Liver (tissue), 9 donors: ENCODE results near the gene CUEDC1. TPM values are rescaled to one million over a fixed set of nuclear protein-coding genes. Genes with fewer than 3 reads are reported as not detected.
"Not testable (repeated sequence)": the region's sequence is repeated elsewhere in the genome, so short reads cannot be mapped to it uniquely, and the experiment has no call there.

Experiments used
- DNase-seq: peaks from one replicate; pipeline ENCODE4 v3.0.0-alpha.2; 2017; ENCODE audit warnings: low spot score
- H3K27ac ChIP-seq, 2 donors: one replicate each; pipeline ENCODE4 v1.7.0; 2013; ENCODE audit warnings: inconsistent platforms in 2 of 2, low read length in 2 of 2, control low read depth in 1 of 2, low read depth in 1 of 2, mild to moderate bottlenecking in 1 of 2
- H3K27me3 ChIP-seq, 4 donors: one replicate each; pipeline versions ENCODE4 v1.6.1 to v1.7.0; 2013; ENCODE audit warnings: low read length in 3 of 4, inconsistent platforms in 1 of 4, mild to moderate bottlenecking in 1 of 4, moderate library complexity in 1 of 4; ENCODE audit not compliant: control insufficient read depth in 4 of 4, insufficient read depth in 4 of 4
- H3K36me3 ChIP-seq, 4 donors: one replicate each; pipeline versions ENCODE4 v1.6.1 to v1.7.0; 2013; ENCODE audit warnings: low read length in 3 of 4, mild to moderate bottlenecking in 3 of 4, low read depth in 1 of 4, moderate library complexity in 1 of 4; ENCODE audit not compliant: control insufficient read depth in 4 of 4, insufficient read depth in 3 of 4
- H3K4me1 ChIP-seq, 4 donors: one replicate each; pipeline versions ENCODE4 v1.6.1 to v1.7.0; 2013; ENCODE audit warnings: low read length in 3 of 4, mild to moderate bottlenecking in 3 of 4, moderate library complexity in 1 of 4; ENCODE audit not compliant: control insufficient read depth in 4 of 4, insufficient read depth in 4 of 4
- H3K4me3 ChIP-seq, 3 donors: one replicate each; pipeline versions ENCODE4 v1.6.1 to v1.7.0; 2013; ENCODE audit warnings: low read length in 3 of 3, control low read depth in 1 of 3, low read depth in 1 of 3, mild to moderate bottlenecking in 1 of 3
- H3K9ac ChIP-seq, 2 donors: one replicate each; pipeline ENCODE4 v1.7.0; 2013; ENCODE audit warnings: low read length in 2 of 2, mild to moderate bottlenecking in 2 of 2, moderate library complexity in 2 of 2, control low read depth in 1 of 2, low read depth in 1 of 2
- H3K9me3 ChIP-seq, 4 donors: one replicate each; pipeline versions ENCODE4 v1.6.1 to v1.7.0; 2013; ENCODE audit warnings: low read length in 3 of 4; ENCODE audit not compliant: control insufficient read depth in 4 of 4
- EGR1 ChIP-seq, 2 donors: IDR thresholded peaks; 2 replicates each; pipeline ENCODE4 v1.6.1; 2016 to 2018; ENCODE audit warnings: antibody characterized with exemption in 2 of 2, low read depth in 2 of 2
- FOXA1 ChIP-seq: IDR thresholded peaks from 2 replicates; pipeline ENCODE4 v1.6.1; 2016; ENCODE audit warnings: antibody characterized with exemption
- FOXA2 ChIP-seq: IDR thresholded peaks from 2 replicates; pipeline ENCODE4 v1.6.1; 2016; ENCODE audit warnings: antibody characterized with exemption
- GABPA ChIP-seq, 2 donors: IDR thresholded peaks in 1 of 2; conservative IDR thresholded peaks in 1 of 2; 2 replicates each; pipeline ENCODE4 v1.6.1; 2016; ENCODE audit warnings: antibody characterized with exemption in 2 of 2, mild to moderate bottlenecking in 1 of 2, moderate library complexity in 1 of 2
- HNF4A ChIP-seq, 2 donors: conservative IDR thresholded peaks; 2 replicates each; pipeline ENCODE4 v1.6.1; 2016; ENCODE audit warnings: antibody characterized with exemption in 2 of 2, mild to moderate bottlenecking in 2 of 2
- JUND ChIP-seq, 2 donors: IDR thresholded peaks; 2 replicates each; pipeline ENCODE4 v1.6.1; 2016; ENCODE audit warnings: antibody characterized with exemption in 2 of 2
- RAD21 ChIP-seq, 2 donors: IDR thresholded peaks; 2 replicates each; pipeline ENCODE4 v1.6.1; 2016; ENCODE audit warnings: antibody characterized with exemption in 2 of 2, mild to moderate bottlenecking in 2 of 2
- RXRA ChIP-seq, 2 donors: IDR thresholded peaks; 2 replicates each; pipeline ENCODE4 v1.6.1; 2017 to 2018; ENCODE audit warnings: antibody characterized with exemption in 2 of 2, mild to moderate bottlenecking in 1 of 2
- YY1 ChIP-seq: IDR thresholded peaks from 2 replicates; pipeline ENCODE4 v1.6.1; 2016; ENCODE audit warnings: antibody characterized with exemption, mild to moderate bottlenecking
- ZBTB33 ChIP-seq: IDR thresholded peaks from 2 replicates; pipeline ENCODE4 v1.6.1; 2016; ENCODE audit warnings: antibody characterized with exemption
- WGBS: extraction: QIAGEN DNeasy Blood & Tissue Kit; methylation state at CpG from one replicate; pipeline ENCODE4 v1.1.7; 2013; 5-methylcytosine and 5-hydroxymethylcytosine counted together
- polyA plus RNA-seq, 2 donors: library from polyadenylated mRNA; stranded (reverse) in 1 of 2; unstranded in 1 of 2; fragments of 200-250 nt in 1 of 2; fragments of >200 nt in 1 of 2; fragmentation: Nextera tagmentation in 1 of 2; extraction: Ambion mirVana in 1 of 2; gene quantifications; one replicate each; pipeline versions ENCODE4 v1.2.1 to v1.2.3, GENCODE V29; 2013 to 2015
- total RNA-seq, 2 donors: library from RNA; depleted of rRNA; stranded (reverse); fragments of >200 nt; gene quantifications; one replicate each; pipeline ENCODE4 v1.2.3, GENCODE V29; 2014
- TF ChIP-seq, protein P1 (sequence below): IDR thresholded peaks from 2 replicates; pipeline ENCODE4 v1.6.1; 2016; ENCODE audit warnings: antibody characterized with exemption, mild to moderate bottlenecking
- TF ChIP-seq, protein P2 (sequence below): IDR thresholded peaks from 2 replicates; pipeline ENCODE4 v1.6.1; 2016; ENCODE audit warnings: antibody characterized with exemption
- donor health status: healthy.
- donor health status: healthy.
- donor health status: healthy.
- donor health status: healthy.
- donor health status: healthy.

CUEDC1 gene
- total and polyA plus RNA-seq, 4 donors, result 2.6 to 4.9 (median 3.4) TPM

GRCh38 chr17:57975044-57975443, 19.8 kb upstream of the CUEDC1 start:
- H3K9ac ChIP-seq, result no peak overlapping the region
- peaks cover 7 to 46% (median 28%) of the 10 kb centered on the region in 4 donors for H3K36me3 ChIP-seq
- no peak overlapping the region for H3K27ac ChIP-seq
- no peaks in the 10 kb centered on the region for H3K27me3 ChIP-seq
- WGBS, result 24% methylated on average over 1 of the region's 1 CpG
- TF ChIP-seq ZBTB33, result no peak
- TF ChIP-seq JUND (IDR thresholded peaks at IDR 0.05), result peak in 1 of 2 donors; percentile 21
- TF ChIP-seq YY1, result peak; percentile 20
- TF ChIP-seq RAD21 (IDR thresholded peaks at IDR 0.05), result peak; percentile 37 to 41
- TF ChIP-seq, protein P1, sequence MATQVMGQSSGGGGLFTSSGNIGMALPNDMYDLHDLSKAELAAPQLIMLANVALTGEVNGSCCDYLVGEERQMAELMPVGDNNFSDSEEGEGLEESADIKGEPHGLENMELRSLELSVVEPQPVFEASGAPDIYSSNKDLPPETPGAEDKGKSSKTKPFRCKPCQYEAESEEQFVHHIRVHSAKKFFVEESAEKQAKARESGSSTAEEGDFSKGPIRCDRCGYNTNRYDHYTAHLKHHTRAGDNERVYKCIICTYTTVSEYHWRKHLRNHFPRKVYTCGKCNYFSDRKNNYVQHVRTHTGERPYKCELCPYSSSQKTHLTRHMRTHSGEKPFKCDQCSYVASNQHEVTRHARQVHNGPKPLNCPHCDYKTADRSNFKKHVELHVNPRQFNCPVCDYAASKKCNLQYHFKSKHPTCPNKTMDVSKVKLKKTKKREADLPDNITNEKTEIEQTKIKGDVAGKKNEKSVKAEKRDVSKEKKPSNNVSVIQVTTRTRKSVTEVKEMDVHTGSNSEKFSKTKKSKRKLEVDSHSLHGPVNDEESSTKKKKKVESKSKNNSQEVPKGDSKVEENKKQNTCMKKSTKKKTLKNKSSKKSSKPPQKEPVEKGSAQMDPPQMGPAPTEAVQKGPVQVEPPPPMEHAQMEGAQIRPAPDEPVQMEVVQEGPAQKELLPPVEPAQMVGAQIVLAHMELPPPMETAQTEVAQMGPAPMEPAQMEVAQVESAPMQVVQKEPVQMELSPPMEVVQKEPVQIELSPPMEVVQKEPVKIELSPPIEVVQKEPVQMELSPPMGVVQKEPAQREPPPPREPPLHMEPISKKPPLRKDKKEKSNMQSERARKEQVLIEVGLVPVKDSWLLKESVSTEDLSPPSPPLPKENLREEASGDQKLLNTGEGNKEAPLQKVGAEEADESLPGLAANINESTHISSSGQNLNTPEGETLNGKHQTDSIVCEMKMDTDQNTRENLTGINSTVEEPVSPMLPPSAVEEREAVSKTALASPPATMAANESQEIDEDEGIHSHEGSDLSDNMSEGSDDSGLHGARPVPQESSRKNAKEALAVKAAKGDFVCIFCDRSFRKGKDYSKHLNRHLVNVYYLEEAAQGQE, result peak; percentile 28
- peak; percentile 53 to 68 for TF ChIP-seq HNF4A (conservative IDR thresholded peaks at IDR 0.05)
- peak; percentile 97 for TF ChIP-seq FOXA1
- no peak for TF ChIP-seq EGR1 (IDR thresholded peaks at IDR 0.05; ENCODE audit: low read depth in 2 of 2)
- TF ChIP-seq RXRA (IDR thresholded peaks at IDR 0.05), result peak in 1 of 2 donors; percentile 43
- TF ChIP-seq FOXA2, result peak; percentile 99
- TF ChIP-seq, protein P2, sequence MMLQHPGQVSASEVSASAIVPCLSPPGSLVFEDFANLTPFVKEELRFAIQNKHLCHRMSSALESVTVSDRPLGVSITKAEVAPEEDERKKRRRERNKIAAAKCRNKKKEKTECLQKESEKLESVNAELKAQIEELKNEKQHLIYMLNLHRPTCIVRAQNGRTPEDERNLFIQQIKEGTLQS, result no peak
- no peaks in the 10 kb centered on the region for H3K9me3 ChIP-seq
- no peak overlapping the region for H3K4me3 ChIP-seq
- no peak for DNase-seq
- peaks cover 4 to 29% (median 21%) of the 10 kb centered on the region in 4 donors for H3K4me1 ChIP-seq

DNA sequence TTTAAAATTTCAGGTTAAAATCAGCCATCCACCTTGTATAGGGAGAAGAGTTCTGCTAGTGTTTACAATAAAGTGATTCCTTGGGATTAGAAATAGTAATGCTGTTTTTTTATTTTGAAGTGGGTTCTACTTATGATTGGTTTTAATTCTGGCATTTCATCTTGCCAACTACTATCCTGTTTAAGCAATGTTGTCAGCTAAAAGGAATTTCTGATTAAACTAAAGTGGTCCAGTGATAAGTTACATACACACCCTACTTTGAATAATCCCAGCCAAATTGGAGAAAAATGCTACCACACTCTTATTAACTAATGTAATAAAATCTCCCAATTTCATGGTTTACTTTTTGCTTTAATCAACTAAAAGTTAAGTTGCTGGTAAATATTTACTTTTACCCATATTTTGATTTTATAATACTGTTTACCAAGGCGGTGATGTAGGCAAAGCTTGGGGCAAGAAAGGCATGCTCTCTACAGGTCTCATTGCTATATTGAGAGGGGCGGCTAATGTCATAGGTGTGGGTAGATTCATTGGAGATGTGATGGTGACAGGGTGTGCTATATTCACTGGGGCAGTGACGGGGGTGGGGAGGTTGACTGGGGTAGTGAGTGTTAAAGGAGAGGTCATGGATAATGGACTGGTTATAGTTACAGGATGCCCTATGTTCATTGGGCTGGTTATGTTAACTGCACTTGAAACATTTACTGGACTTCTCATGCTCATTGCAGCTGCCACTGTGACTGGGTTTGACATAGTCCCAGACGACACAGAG, 19.0 kb upstream of the CUEDC1 start:
- not testable (repeated sequence) for H3K27me3 ChIP-seq, H3K27ac ChIP-seq, H3K4me3 ChIP-seq, H3K9ac ChIP-seq, H3K9me3 ChIP-seq, DNase-seq
- peaks cover 4 to 29% (median 21%) of the 10 kb centered on the region in 4 donors for H3K4me1 ChIP-seq
- H3K36me3 ChIP-seq, result peaks cover 7 to 39% (median 24%) of the 10 kb centered on the region in 4 donors
- 95% methylated on average over 4 of the region's 4 CpGs for WGBS

DNA sequence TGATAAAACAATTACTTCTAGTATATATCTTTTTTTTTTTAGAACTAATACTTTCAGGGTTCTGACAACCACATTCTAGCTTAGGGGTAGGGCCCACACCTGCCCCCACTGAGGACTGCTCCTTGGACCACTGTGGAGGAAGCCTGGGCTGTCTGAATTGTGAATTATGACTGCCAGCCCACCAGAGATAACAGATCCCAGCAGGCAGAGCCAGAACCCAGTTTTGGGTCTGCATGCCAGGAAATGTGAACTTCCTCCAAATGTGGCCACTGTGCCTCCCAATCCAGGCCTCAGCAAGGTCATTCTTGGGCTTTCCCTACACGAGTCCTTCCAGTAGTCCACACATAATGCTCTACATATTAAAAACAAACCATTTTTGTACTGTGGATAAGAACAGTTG, 16.9 kb upstream of the CUEDC1 start:
- DNase-seq, result no peak
- no peak for TF ChIP-seq RXRA (IDR thresholded peaks at IDR 0.05)
- no peak for TF ChIP-seq GABPA (IDR thresholded peaks at IDR 0.05 in 1 of 2, conservative IDR thresholded peaks at IDR 0.05 in 1 of 2)
- no peak for TF ChIP-seq FOXA1
- TF ChIP-seq RAD21 (IDR thresholded peaks at IDR 0.05), result no peak
- no peak for TF ChIP-seq FOXA2
- H3K36me3 ChIP-seq, result peaks cover 3 to 20% (median 14%) of the 10 kb centered on the region in 4 donors
- 47% methylated on average over 1 of the region's 1 CpG for WGBS
- H3K9ac ChIP-seq, result no peak overlapping the region
- H3K27ac ChIP-seq, result no peak overlapping the region
- no peaks in the 10 kb centered on the region for H3K9me3 ChIP-seq
- H3K27me3 ChIP-seq, result no peaks in the 10 kb centered on the region
- H3K4me3 ChIP-seq, result no peak overlapping the region
- peaks cover 4 to 29% (median 21%) of the 10 kb centered on the region in 4 donors for H3K4me1 ChIP-seq
